Muscle of leg (tissue), 11 donors: ENCODE results near the gene TICRR. TPM values are rescaled to one million over a fixed set of nuclear protein-coding genes. Genes with fewer than 3 reads are reported as not detected.
"Not testable (repeated sequence)": the region's sequence is repeated elsewhere in the genome, so short reads cannot be mapped to it uniquely, and the experiment has no call there.

Source experiments
- DNase-seq: peaks from one replicate; pipeline ENCODE4 v3.0.0; 2013
- H3K27ac ChIP-seq: one replicate; pipeline ENCODE4 v1.5.1; 2013; ENCODE audit warnings: mild to moderate bottlenecking, low read length, control low read depth
- H3K27me3 ChIP-seq: one replicate; pipeline ENCODE4 v1.6.1; 2013; ENCODE audit warnings: low read length; ENCODE audit not compliant: control insufficient read depth, insufficient read depth
- H3K36me3 ChIP-seq: one replicate; pipeline ENCODE4 v1.6.1; 2013; ENCODE audit warnings: low read length; ENCODE audit not compliant: control insufficient read depth, insufficient read depth
- H3K4me1 ChIP-seq: one replicate; pipeline ENCODE4 v1.6.1; 2013; ENCODE audit warnings: low read length; ENCODE audit not compliant: control insufficient read depth, insufficient read depth
- H3K4me3 ChIP-seq: one replicate; pipeline ENCODE4 v1.5.1; 2013; ENCODE audit warnings: low read length, control low read depth
- H3K9me3 ChIP-seq: replicated peaks from 2 replicates; pipeline ENCODE4 v1.6.1; 2013; ENCODE audit warnings: low read depth, low read length; ENCODE audit not compliant: control insufficient read depth
- WGBS: methylation state at CpG from one replicate; pipeline ENCODE4 v1.1.5; 2013; ENCODE audit warnings: missing lambda C conversion rate; ENCODE audit not compliant: insufficient coverage; 5-methylcytosine and 5-hydroxymethylcytosine counted together
- polyA plus RNA-seq, 8 donors: library from polyadenylated mRNA; unstranded; fragments of 120-200 nt; gene quantifications; one replicate each; pipeline versions ENCODE4 v1.2.1 to v1.2.3, GENCODE V29; 2013; ENCODE audit warnings: inconsistent platforms in 1 of 8, low replicate concordance in 1 of 8; ENCODE audit not compliant: insufficient read length in 8 of 8, insufficient read depth in 1 of 8
- total RNA-seq: library from RNA; stranded (reverse); fragments of 120-200 nt; gene quantifications from one replicate; pipeline ENCODE4 v1.2.4, GENCODE V29; 2013

TICRR gene
- total and polyA plus RNA-seq, 9 donors, result 2.2 to 7.1 (median 5.1) TPM

DNA sequence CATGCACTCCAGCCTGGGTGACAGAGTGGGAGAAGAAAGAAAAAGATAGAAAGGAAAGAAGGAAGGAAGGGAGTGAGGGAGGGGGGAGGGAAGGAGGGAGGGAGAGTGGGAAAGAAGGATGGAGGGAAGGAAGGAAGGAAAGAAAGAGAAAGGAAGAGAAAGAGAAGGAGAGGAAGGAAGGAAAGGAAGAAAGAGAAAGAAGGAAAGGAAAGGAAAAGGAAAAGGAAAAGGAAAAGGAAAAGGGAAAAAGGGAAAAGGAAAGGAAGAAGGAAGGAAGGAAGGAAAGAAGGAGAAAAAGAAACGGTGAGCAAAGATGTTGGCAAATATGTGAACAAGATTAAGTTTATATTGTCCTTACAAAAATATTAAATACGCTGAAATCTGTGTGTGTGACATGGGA, 36.2 kb upstream of the TICRR start:
- no peak for DNase-seq
- no CpG with 5 or more reads among the region's 2 CpGs for WGBS
- Histone ChIP-seq H3K27ac (no peak overlapping the region), H3K36me3 (no peaks in the 10 kb centered on the region), H3K27me3 (no peaks in the 10 kb centered on the region), H3K4me3 (no peak overlapping the region), H3K9me3 (peaks cover 8% of the 10 kb centered on the region), H3K4me1 (no peaks in the 10 kb centered on the region)

- peaks cover 7% of the 10 kb centered on the region for H3K9me3 ChIP-seq
- no peak overlapping the region for H3K27ac ChIP-seq
- H3K27me3 ChIP-seq, result no peaks in the 10 kb centered on the region
- H3K36me3 ChIP-seq, result no peaks in the 10 kb centered on the region
- WGBS, result no CpG with 5 or more reads among the region's 3 CpGs
- H3K4me1 ChIP-seq, result no peaks in the 10 kb centered on the region
- H3K4me3 ChIP-seq, result no peak overlapping the region
- no peak for DNase-seq
These were observed 32.9 kb upstream of the TICRR start for GRCh38 chr15:89542369-89542768.

- no peak overlapping the region for H3K4me3 ChIP-seq
- H3K4me1 ChIP-seq, result no peaks in the 10 kb centered on the region
- no peaks in the 10 kb centered on the region for H3K27me3 ChIP-seq
- 90% methylated on average over 2 of the region's 4 CpGs for WGBS
- H3K36me3 ChIP-seq, result no peaks in the 10 kb centered on the region
- no peak for DNase-seq
- no peak overlapping the region for H3K27ac ChIP-seq
- no peaks in the 10 kb centered on the region for H3K9me3 ChIP-seq
These were observed 31.9 kb upstream of the TICRR start for GRCh38 chr15:89543389-89543788.

DNA sequence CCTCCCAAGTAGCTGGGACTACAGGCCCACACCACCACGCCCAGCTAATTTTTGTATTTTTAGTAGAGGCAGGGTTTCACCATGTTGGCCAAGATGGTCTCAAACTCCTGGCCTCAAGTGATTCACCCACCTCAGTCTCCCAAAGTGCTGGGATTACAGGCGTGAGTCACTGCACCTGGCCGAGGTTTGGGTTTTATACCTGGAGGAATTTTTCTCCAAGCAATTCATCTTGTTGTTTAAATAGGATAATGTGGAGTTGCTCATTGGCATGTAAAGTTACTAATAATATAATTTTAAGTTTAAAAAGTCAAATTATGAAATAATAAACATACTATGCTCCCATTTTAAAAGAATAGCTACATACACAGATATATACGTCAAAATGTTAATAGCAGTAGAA, 26.1 kb upstream of the TICRR start:
- WGBS, result no CpG with 5 or more reads among the region's 4 CpGs
- H3K4me1 ChIP-seq, DNase-seq, H3K36me3 ChIP-seq, H3K27me3 ChIP-seq, H3K27ac ChIP-seq, H3K9me3 ChIP-seq, H3K4me3 ChIP-seq: not testable (repeated sequence)

DNA sequence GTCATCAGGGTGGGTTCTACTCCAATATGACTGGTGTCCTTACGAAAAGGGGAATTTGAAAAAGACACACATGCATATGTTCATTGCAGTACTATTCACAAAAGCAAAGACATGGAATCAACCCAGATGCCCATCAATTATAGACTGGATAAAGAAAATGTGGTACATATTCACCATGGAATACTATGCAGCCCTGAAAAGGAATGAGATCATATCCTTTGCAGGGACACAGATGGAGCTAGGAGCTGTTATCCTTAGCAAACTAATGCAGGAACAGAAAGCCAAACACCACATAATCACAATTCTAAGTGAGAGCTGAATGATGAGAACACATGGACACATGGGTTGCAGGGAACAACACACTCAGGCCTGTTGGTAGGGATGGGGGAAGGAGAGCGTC, 24.8 kb upstream of the TICRR start:
- no peak overlapping the region for H3K27ac ChIP-seq
- H3K4me3 ChIP-seq, result no peak overlapping the region
- no CpG with 5 or more reads among the region's 2 CpGs for WGBS
- DNase-seq, result no peak
- no peaks in the 10 kb centered on the region for H3K9me3 ChIP-seq
- peaks cover 8% of the 10 kb centered on the region for H3K27me3 ChIP-seq
- H3K4me1 ChIP-seq, result no peaks in the 10 kb centered on the region
- no peaks in the 10 kb centered on the region for H3K36me3 ChIP-seq

- Histone ChIP-seq H3K4me1 (no peaks in the 10 kb centered on the region), H3K27me3 (peaks cover 8% of the 10 kb centered on the region), H3K9me3 (no peaks in the 10 kb centered on the region), H3K36me3 (no peaks in the 10 kb centered on the region), H3K27ac (no peak overlapping the region), H3K4me3 (no peak overlapping the region)
- DNase-seq, result no peak
- 60% methylated on average over 1 of the region's 4 CpGs for WGBS
These were observed 23.7 kb upstream of the TICRR start for GRCh38 chr15:89551550-89551949.

GRCh38 chr15:89553632-89554031, 21.6 kb upstream of the TICRR start:
- WGBS, result no CpG with 5 or more reads among the region's 3 CpGs
- no peak for DNase-seq
- Histone ChIP-seq H3K27me3 (peaks cover 8% of the 10 kb centered on the region), H3K9me3 (no peaks in the 10 kb centered on the region), H3K4me1 (no peaks in the 10 kb centered on the region), H3K4me3 (no peak overlapping the region), H3K27ac (no peak overlapping the region), H3K36me3 (no peaks in the 10 kb centered on the region)

GRCh38 chr15:89554247-89554646, 21.0 kb upstream of the TICRR start:
- Histone ChIP-seq H3K9me3 (no peaks in the 10 kb centered on the region), H3K27ac (no peak overlapping the region), H3K36me3 (no peaks in the 10 kb centered on the region), H3K4me3 (no peak overlapping the region), H3K4me1 (no peaks in the 10 kb centered on the region), H3K27me3 (peaks cover 8% of the 10 kb centered on the region)
- no peak for DNase-seq
- 60% methylated on average over 6 of the region's 7 CpGs for WGBS

- WGBS, result no CpG with 5 or more reads among the region's 5 CpGs
- no peak for DNase-seq
These were observed 19.5 kb upstream of the TICRR start for GRCh38 chr15:89555768-89556167.

DNA sequence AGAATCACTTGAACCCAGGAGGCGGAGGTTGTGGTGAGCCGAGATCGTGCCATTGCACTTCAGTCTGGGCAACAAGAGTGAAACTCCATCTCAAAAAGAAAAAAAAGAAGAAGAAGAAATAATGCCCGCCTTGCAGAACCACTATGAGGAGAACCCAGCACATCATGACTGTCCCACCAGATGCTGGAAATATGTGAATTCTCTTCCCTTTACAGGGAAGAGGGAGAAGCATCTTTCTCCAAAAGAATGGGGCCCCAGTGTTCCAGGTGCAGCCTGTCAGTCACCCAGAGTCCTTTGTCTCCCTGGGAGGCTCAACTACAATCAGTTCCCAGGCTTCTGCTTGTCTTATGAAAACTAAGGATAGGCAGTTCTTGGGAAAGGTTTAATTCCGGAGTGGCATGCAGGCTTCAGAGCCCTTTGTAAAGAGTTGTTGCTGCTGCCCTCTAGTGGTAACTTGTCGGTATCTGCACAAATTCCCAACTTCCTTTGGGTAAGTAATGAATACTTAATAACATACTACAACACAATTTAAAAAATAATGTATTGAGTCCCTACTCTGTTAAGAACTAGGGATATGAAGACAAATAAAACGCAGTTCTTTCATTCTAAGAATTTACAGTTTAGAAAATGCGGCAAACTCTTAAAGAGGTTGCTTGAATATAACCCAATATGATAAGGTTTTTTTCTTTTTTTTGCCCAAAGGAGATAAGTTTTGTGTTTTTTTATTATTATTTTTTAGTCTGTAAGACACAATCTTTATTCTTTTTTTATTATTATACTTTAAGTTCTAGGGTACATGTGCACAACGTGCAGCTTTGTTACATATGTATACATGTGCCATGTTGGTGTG, 18.6 kb upstream of the TICRR start:
- Histone ChIP-seq H3K27me3 (peaks cover 8% of the 10 kb centered on the region), H3K4me3 (no peak overlapping the region), H3K27ac (no peak overlapping the region), H3K9me3 (no peaks in the 10 kb centered on the region), H3K36me3 (no peaks in the 10 kb centered on the region), H3K4me1 (no peaks in the 10 kb centered on the region)
- peak; percentile 75 for DNase-seq
- no CpG with 5 or more reads among the region's 9 CpGs for WGBS

More at GRCh38 chr15:89555768-89556167, 19.5 kb upstream of the TICRR start:
- Histone ChIP-seq H3K36me3 (no peaks in the 10 kb centered on the region), H3K27me3 (peaks cover 8% of the 10 kb centered on the region), H3K4me1 (no peaks in the 10 kb centered on the region), H3K9me3 (no peaks in the 10 kb centered on the region), H3K27ac (no peak overlapping the region), H3K4me3 (no peak overlapping the region)
